ENCODE results near the gene CCBE1. TPM values are rescaled to one million over a fixed set of nuclear protein-coding genes. Genes with fewer than 3 reads are reported as not detected.

Gene CCBE1
- total RNA-seq, 2 experiments from 2014 or later = not detected

DNA sequence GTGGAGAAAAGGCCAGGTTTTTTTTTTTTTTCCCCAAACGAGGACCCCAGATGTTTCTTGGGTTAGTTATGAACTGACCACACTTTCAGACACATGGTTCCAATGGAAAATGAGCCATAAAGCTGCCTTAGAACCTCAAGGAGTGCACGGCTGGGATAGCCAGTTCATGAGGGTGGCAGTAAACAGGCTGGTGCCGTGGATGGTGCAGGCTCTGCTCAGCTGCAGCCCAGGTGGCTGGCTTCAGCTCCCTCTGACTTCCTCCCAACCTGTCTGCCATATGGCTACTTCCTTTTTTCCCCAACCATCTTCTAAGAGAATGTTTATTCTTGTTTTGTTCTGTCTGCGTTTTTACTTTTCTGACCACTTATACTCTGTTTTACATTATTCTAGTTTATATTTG lies 228.4 kb downstream of the CCBE1 start:
- Mint-ChIP-seq H3K27me3 (no peaks in the 10 kb centered on the region), H3K36me3 (ENCODE audit: low read depth) (no peaks in the 10 kb centered on the region), H3K27ac (no peak overlapping the region), H3K4me3 (no peak overlapping the region), H3K9me3 (peaks cover under 1% of the 10 kb centered on the region), H3K4me1 (no peaks in the 10 kb centered on the region)
- CTCF ChIA-PET = no interaction called here
- no peak for DNase-seq
- POLR2A ChIA-PET = no interaction called here

DNA sequence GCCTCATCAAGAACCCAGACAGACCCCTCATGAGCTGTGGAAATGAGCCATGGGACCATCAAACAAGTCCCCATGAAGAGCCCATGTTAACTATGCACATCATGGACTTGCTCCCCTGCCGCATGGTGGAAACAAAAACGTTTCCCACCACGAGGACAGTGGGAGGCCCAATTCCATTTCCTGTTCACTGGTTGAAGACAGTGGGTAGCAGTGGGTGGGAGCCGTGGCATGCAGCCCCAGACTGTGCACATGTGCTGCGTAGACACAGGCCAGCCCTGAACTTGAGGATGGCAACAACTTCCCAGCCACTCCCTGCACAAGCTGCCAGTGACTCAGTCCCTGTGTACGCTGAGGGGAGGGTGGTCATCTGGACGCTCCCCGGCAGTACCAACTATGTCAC lies 229.7 kb downstream of the CCBE1 start:
- Mint-ChIP-seq H3K27ac (no peak overlapping the region), H3K4me3 (no peak overlapping the region), H3K4me1 (no peaks in the 10 kb centered on the region), H3K27me3 (no peaks in the 10 kb centered on the region), H3K9me3 (no peaks in the 10 kb centered on the region), H3K36me3 (ENCODE audit: low read depth) (no peaks in the 10 kb centered on the region)
- CTCF ChIA-PET = no interaction called here
- POLR2A ChIA-PET = no interaction called here
- DNase-seq = no peak

DNA sequence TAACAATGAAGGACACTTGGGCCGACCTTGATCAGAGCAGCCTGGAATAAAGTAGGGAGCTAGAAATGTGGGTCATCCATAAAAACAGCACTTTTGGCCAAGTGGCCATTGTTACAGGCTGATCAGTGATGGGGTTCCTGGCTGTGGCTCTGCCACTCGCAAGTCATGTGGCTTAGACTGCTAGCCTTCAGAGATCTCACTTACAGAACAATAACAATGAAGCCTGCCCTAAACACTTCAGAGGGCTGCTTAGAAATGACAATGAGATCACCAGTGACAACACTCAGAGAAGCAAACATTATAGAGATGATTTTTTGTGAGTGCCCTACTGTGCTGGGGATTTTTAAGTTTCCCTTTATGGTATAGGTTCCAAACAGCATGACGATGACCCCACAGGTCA lies 230.2 kb downstream of the CCBE1 start:
- Mint-ChIP-seq H3K4me3 (no peak overlapping the region), H3K9me3 (no peaks in the 10 kb centered on the region), H3K27ac (no peak overlapping the region), H3K27me3 (no peaks in the 10 kb centered on the region), H3K4me1 (no peaks in the 10 kb centered on the region), H3K36me3 (ENCODE audit: low read depth) (no peaks in the 10 kb centered on the region)
- POLR2A ChIA-PET = no interaction called here
- DNase-seq = no peak
- CTCF ChIA-PET = no interaction called here

DNA sequence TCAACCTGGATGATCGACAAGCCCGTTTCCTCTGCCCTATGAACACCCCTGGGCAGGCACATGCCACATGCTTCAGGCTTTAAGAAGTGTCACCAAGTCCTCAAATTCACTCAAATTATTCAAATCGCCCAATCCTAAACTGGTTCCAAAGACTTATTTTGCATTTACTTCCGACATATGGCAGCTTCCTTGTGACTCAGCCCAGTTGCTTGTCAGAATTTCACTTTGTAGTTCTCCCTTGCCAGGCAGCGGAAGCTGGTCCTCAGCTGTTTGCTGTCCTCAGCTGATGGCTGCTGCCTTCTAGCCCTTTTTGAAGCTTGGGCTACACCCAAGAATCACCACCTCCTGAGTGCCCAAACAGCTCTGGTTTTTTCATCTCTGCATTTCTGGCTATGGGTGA lies 232.7 kb downstream of the CCBE1 start:
- Mint-ChIP-seq H3K4me1 (no peaks in the 10 kb centered on the region), H3K27ac (no peak overlapping the region), H3K27me3 (no peaks in the 10 kb centered on the region), H3K9me3 (no peaks in the 10 kb centered on the region), H3K4me3 (no peak overlapping the region), H3K36me3 (ENCODE audit: low read depth) (no peaks in the 10 kb centered on the region)
- POLR2A ChIA-PET = no interaction called here
- CTCF ChIA-PET = no interaction called here
- no peak for DNase-seq

DNA sequence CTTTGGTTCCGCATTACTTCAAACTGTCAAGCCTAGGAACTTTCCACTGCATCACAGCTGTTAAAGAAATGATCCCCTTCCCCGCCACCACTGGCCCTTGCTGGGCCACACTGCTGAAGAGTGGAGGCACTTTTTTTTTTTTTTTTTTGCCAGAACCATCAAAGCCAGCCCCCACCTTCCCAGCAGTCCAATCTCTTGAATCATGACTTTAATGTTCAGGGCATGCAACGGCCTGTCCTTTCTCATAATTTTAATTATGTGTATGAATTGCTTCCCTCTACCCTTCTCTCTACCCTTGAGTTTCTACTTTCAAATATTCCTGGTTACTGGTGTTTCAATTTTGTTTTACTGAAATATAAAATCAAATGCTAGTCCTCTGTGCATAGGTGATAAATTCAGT lies 236.1 kb downstream of the CCBE1 start:
- no peak overlapping the region for H3K4me3 Mint-ChIP-seq
- CTCF ChIA-PET = interaction anchor here (4.9 kb wide), 1 partner anchor 362 kb away, joined by 47 read pairs; no protein-coding TSS in a partner anchor
- no peaks in the 10 kb centered on the region for H3K36me3 Mint-ChIP-seq (ENCODE audit: low read depth)
- H3K9me3 Mint-ChIP-seq = no peaks in the 10 kb centered on the region
- no peak overlapping the region for H3K27ac Mint-ChIP-seq
- no peaks in the 10 kb centered on the region for H3K4me1 Mint-ChIP-seq
- no peak for DNase-seq
- POLR2A ChIA-PET = no interaction called here
- H3K27me3 Mint-ChIP-seq = no peaks in the 10 kb centered on the region

DNA sequence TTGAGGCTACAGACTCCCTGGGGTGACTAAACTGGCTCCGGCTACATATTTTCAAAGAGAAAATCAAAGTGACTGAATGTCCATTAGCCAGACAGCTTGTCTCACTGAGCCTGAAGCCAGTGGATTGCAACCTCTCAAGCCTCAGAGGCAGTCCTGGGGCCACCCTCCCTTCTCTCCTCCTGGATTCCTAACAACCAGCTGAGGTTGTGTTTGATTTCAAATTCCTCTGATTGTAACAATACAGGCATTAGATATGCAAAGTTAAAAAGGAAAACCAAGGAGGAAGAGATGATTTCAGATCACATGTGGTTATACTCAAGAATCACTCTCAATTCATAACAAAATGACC lies 237.2 kb downstream of the CCBE1 start:
- no peaks in the 10 kb centered on the region for H3K4me1 Mint-ChIP-seq
- POLR2A ChIA-PET = no interaction called here
- H3K4me3 Mint-ChIP-seq = no peak overlapping the region
- no peaks in the 10 kb centered on the region for H3K9me3 Mint-ChIP-seq
- DNase-seq = no peak
- H3K36me3 Mint-ChIP-seq (ENCODE audit: low read depth) = no peaks in the 10 kb centered on the region
- CTCF ChIA-PET = interaction anchor here (1.1 to 4.9 kb wide), 6 partner anchors 12 to 363 kb away, joined by 3 to 47 read pairs (median 4); partner anchors contain the start of gene CCBE1
- no peaks in the 10 kb centered on the region for H3K27me3 Mint-ChIP-seq
- no peak overlapping the region for H3K27ac Mint-ChIP-seq

DNA sequence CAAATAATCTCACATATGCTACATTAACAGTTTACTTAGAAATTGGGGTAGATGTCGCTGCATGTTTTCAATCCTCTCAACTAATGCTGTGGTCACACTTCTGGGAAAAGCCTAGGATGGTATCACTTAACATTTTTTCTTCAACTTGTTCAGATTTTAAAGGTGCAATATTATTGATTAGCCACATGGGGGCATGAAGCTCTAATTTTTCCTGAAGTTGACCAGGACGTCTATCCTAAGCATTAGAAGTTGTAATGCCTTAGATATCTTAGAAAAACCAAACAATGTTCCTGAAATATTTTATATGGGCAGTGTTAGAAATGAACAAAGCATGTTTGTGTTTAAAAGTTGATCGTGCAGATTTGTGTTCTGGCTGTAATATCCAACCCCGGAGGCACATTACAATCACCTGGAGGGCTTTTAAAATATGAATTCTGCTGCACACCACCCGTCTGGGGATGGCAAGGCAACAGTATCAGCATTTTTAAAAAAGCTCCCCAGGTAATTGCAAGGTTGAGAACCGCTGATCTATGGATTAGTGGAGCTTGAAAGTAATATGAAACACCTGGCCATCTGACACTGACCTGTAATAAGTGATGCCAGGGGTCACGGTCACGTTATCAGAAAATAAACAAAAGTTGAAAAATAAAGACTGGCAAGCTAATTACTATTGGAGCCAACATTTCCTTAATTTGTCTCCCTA lies 237.7 kb downstream of the CCBE1 start:
- no peak overlapping the region for H3K4me3 Mint-ChIP-seq
- no peaks in the 10 kb centered on the region for H3K4me1 Mint-ChIP-seq
- no peak for DNase-seq
- no peaks in the 10 kb centered on the region for H3K27me3 Mint-ChIP-seq
- POLR2A ChIA-PET = no interaction called here
- no peak overlapping the region for H3K27ac Mint-ChIP-seq
- no peaks in the 10 kb centered on the region for H3K9me3 Mint-ChIP-seq
- H3K36me3 Mint-ChIP-seq (ENCODE audit: low read depth) = no peaks in the 10 kb centered on the region
- CTCF ChIA-PET = interaction anchor here (0.7 to 4.9 kb wide), 11 partner anchors 11 to 1142 kb away, joined by 3 to 47 read pairs (median 3); partner anchors contain the start of gene CCBE1

DNA sequence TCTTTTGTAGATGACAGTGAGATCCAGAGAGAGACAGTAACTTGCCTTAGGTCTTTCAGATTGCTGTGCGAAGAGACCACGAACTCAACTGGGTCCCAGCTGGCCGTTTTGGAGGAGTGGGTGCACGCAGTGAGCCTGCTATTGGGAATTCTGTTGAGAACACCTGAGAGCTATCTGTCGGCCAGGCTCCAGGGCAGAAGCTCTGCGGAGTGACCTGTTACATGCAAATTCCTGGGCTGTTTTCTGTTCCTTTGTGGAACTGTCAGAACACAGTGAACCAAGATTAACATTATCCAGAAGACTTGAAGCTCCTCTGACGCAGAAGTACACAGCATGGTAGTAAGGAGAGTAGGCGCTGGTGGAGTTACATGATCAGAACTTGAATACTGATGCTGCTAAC lies 238.6 kb downstream of the CCBE1 start:
- Mint-ChIP-seq H3K27me3 (no peaks in the 10 kb centered on the region), H3K36me3 (ENCODE audit: low read depth) (no peaks in the 10 kb centered on the region), H3K4me1 (no peaks in the 10 kb centered on the region), H3K4me3 (no peak overlapping the region), H3K9me3 (no peaks in the 10 kb centered on the region), H3K27ac (no peak overlapping the region)
- CTCF ChIA-PET = interaction anchor here (0.9 to 4.9 kb wide), 8 partner anchors 11 to 364 kb away, joined by 3 to 47 read pairs (median 4); partner anchors contain the start of gene CCBE1
- POLR2A ChIA-PET = no interaction called here
- DNase-seq = no peak

DNA sequence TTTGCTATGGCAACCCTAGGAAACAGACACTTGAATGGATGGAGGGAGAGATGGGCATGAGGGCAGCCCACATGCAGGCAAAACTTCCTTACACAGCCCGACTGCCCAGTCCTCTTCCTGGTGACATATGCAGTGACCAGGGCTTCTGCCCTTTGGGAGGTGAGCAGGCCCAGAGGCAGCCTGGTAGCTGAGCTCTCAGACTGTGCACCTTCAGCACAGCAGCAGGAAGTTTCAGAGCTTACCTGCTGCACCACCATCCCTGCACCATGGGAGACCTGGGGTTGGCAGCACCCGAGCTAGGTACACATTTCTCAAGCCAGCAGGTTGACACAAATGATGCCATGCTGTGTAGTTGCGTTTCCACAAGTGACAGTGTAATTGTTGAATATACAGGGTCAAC lies 240.6 kb downstream of the CCBE1 start:
- no peaks in the 10 kb centered on the region for H3K9me3 Mint-ChIP-seq
- ChIA-PET POLR2A (no interaction called here), CTCF (interaction anchor here (4.9 kb wide), 1 partner anchor 366 kb away, joined by 47 read pairs; no protein-coding TSS in a partner anchor)
- H3K4me1 Mint-ChIP-seq = no peaks in the 10 kb centered on the region
- H3K27me3 Mint-ChIP-seq = no peaks in the 10 kb centered on the region
- no peaks in the 10 kb centered on the region for H3K36me3 Mint-ChIP-seq (ENCODE audit: low read depth)
- no peak for DNase-seq
- no peak overlapping the region for H3K4me3 Mint-ChIP-seq
- H3K27ac Mint-ChIP-seq = no peak overlapping the region

DNA sequence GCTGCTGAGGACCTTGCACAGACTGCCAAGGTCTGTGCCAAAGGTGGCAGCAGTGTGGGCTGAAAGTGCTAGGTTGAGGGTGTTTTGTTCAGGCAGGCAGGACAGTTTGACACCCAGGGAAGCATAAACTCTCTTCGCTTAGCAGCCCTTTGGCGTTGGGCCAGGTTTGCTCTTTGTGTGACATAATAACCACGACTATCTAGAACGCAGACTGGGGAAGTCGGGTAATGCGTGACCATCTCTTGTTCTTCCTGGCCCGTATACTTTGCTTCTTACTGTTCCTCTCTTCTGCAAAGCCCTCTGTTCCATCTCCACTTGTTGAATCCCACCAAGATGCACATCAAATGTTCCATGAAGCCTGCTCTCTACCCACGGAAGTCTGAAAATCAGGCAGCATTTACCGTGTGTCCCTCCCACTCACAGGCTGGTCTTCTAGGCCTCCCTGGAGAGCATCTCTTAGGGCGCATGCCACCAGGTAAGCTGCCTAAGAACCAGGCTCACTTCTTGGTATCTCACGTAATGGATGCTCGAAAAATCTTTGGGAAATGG lies 241.4 kb downstream of the CCBE1 start:
- ChIA-PET CTCF (no interaction called here), POLR2A (no interaction called here)
- Mint-ChIP-seq H3K4me3 (no peak overlapping the region), H3K27me3 (no peaks in the 10 kb centered on the region), H3K36me3 (ENCODE audit: low read depth) (no peaks in the 10 kb centered on the region), H3K9me3 (no peaks in the 10 kb centered on the region), H3K4me1 (no peaks in the 10 kb centered on the region), H3K27ac (no peak overlapping the region)
- no peak for DNase-seq

DNA sequence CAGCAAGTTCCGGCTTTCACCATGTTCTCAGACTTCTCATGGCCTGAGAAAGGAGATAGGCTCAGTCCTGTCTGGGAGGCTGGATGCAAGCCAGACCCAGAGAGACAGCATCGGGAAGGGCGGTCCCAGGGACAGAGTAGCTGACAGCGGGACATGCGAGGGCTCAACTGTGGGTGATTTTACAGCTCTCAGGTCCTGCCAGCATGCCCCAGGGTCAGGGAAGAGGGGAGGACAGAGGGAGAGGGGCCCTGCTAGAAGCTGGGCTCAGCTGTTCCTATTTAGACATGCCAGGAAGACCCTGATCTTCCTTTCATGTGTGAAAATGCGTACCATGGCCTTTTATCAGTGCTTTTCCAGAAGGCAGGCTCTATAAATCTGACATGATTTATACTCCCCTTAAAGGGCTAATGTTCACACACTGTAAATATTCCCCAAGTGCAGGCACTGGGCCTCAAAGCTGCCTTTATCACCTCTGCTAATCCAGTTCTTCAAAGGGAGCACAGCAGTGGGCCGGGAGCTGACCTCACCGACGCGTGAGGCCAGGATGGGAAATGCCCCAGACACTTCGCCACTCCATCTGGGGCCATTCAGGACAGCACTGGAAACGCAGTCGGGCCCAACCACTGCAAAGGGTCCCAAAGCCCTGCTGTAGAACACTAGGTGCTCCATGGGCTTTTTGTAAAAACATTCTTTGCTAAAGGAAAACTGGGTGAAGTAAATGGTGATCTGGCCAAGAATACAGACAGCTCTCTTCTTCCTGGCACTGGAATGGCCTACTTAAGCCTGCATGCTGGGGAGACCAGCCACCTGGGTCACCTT lies 242.1 kb downstream of the CCBE1 start:
- CTCF ChIA-PET = no interaction called here
- H3K9me3 Mint-ChIP-seq = no peaks in the 10 kb centered on the region
- no peak for DNase-seq

DNA sequence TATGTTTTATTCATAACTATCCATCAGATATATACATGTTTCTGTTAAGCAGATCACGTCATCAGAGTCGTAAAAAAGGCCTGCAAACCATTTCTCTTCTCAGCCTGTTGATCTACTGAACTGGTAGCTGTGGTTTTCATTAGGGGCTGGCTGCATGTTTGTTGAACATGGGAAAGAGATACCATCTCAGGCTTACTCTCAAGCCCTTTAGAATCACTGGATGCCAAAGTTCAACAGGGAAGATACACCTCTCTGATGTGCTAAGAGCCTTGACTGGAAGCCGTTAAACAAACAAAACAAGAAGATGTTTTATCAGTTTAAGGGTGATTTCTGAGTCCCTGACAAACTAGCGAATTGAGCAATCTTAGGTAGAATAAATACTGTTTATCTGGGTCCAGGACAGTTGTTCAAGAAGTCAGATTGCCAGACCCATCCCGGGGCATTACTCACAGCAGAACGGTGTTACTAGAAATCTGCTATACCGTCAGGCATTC lies 243.7 kb downstream of the CCBE1 start:
- CTCF ChIA-PET = no interaction called here
- DNase-seq = no peak
- no peaks in the 10 kb centered on the region for H3K4me1 Mint-ChIP-seq
- no peaks in the 10 kb centered on the region for H3K27me3 Mint-ChIP-seq
- no peaks in the 10 kb centered on the region for H3K36me3 Mint-ChIP-seq (ENCODE audit: low read depth)
- H3K27ac Mint-ChIP-seq = no peak overlapping the region
- H3K9me3 Mint-ChIP-seq = no peaks in the 10 kb centered on the region
- H3K4me3 Mint-ChIP-seq = no peak overlapping the region
- POLR2A ChIA-PET = no interaction called here

More for the DNA sequence above, 242.1 kb downstream of the CCBE1 start:
- no peak overlapping the region for H3K4me3 Mint-ChIP-seq
- no peaks in the 10 kb centered on the region for H3K36me3 Mint-ChIP-seq (ENCODE audit: low read depth)
- no peaks in the 10 kb centered on the region for H3K27me3 Mint-ChIP-seq
- no peaks in the 10 kb centered on the region for H3K4me1 Mint-ChIP-seq
- POLR2A ChIA-PET = no interaction called here
- H3K27ac Mint-ChIP-seq = no peak overlapping the region

DNA sequence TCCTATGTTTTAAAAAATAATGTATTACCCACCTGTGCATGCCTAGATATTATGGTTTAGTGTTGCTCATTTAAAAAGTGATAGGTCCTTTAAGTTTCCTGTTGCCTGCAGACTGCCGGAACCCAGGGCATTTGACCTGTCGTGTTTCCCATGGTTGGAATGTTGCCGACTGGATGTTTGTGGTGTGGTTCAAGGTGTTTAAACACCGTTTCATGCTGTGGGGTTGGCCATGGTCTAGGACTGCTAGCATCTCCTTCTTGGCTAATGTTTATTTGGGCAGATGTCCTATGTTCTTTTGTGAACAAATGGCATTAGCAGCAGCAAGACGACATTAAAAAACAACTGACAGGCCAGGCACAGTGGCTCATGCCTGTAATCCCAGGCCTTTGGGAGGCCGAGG lies 245.3 kb downstream of the CCBE1 start:
- H3K4me1 Mint-ChIP-seq = no peaks in the 10 kb centered on the region
- H3K36me3 Mint-ChIP-seq (ENCODE audit: low read depth) = no peaks in the 10 kb centered on the region
- no peak overlapping the region for H3K27ac Mint-ChIP-seq
- no peaks in the 10 kb centered on the region for H3K9me3 Mint-ChIP-seq
- POLR2A ChIA-PET = no interaction called here
- DNase-seq = no peak
- H3K27me3 Mint-ChIP-seq = no peaks in the 10 kb centered on the region
- no peak overlapping the region for H3K4me3 Mint-ChIP-seq
- CTCF ChIA-PET = no interaction called here
